ENCODE results near the gene ZSWIM7.

Gene ZSWIM7

DNA sequence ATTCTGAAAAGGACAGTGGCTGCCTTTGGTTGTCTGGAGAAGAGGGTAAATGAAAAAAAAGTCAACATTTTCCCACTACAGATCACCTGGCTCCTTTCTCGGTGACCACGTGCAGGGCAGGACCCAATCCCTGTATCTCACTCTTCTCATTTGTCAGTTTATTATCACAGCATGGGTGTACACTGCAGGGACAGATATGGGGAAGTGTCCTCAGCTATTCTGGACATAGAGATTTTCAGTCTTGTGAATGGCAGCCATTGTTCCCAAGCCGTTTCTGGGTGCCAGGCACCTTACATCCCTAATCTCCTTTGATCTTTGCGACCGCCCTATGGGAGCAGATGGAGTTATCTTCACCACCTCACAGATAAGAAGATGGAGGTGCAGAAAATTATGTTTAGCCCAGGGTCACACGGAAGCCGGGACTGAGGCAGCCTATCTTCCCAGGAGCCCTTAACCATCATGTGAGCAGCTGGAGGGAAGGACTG is 47.4 kb downstream of the ZSWIM7 start:
- no peaks in the 10 kb centered on the region for H3K27me3 ChIP-seq (ENCODE audit: insufficient read depth, low read length, poor library complexity)
- no peak overlapping the region for H3K9ac ChIP-seq (ENCODE audit: low read depth, low read length)
- H3K4me2 ChIP-seq (ENCODE audit: insufficient read depth, low read length): no peak overlapping the region
- no peaks in the 10 kb centered on the region for H3K4me1 ChIP-seq (ENCODE audit: insufficient read depth, low read length)
- no peaks in the 10 kb centered on the region for H3K9me3 ChIP-seq (ENCODE audit: insufficient read depth, low read length, severe bottlenecking)
- ATAC-seq (ENCODE audit: insufficient read depth, low read depth): no peak
- DNase-seq: no peak
- H2AFZ ChIP-seq (ENCODE audit: low read depth, low read length): no peak overlapping the region
- H3K79me2 ChIP-seq (ENCODE audit: insufficient read depth, low read length): no peaks in the 10 kb centered on the region
- no peak overlapping the region for H3K4me3 ChIP-seq (ENCODE audit: low read depth in 1 of 2, low read length in 2 of 2)
- TF ChIP-seq, protein P1, sequence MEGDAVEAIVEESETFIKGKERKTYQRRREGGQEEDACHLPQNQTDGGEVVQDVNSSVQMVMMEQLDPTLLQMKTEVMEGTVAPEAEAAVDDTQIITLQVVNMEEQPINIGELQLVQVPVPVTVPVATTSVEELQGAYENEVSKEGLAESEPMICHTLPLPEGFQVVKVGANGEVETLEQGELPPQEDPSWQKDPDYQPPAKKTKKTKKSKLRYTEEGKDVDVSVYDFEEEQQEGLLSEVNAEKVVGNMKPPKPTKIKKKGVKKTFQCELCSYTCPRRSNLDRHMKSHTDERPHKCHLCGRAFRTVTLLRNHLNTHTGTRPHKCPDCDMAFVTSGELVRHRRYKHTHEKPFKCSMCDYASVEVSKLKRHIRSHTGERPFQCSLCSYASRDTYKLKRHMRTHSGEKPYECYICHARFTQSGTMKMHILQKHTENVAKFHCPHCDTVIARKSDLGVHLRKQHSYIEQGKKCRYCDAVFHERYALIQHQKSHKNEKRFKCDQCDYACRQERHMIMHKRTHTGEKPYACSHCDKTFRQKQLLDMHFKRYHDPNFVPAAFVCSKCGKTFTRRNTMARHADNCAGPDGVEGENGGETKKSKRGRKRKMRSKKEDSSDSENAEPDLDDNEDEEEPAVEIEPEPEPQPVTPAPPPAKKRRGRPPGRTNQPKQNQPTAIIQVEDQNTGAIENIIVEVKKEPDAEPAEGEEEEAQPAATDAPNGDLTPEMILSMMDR (IDR thresholded peaks at IDR 0.05; ENCODE audit: borderline replicate concordance, extremely low read depth, low read length, poor library complexity, severe bottlenecking): no peak
- no peak for TF ChIP-seq EZH2 (IDR thresholded peaks at IDR 0.05; ENCODE audit: borderline replicate concordance, low read depth, low read length, severe bottlenecking)
- H3K36me3 ChIP-seq (ENCODE audit: insufficient read depth, low read length): no peaks in the 10 kb centered on the region
- no peaks in the 10 kb centered on the region for H4K20me1 ChIP-seq (ENCODE audit: insufficient read depth, low read length)
- no peak overlapping the region for H3K27ac ChIP-seq (ENCODE audit: low read length)

DNA sequence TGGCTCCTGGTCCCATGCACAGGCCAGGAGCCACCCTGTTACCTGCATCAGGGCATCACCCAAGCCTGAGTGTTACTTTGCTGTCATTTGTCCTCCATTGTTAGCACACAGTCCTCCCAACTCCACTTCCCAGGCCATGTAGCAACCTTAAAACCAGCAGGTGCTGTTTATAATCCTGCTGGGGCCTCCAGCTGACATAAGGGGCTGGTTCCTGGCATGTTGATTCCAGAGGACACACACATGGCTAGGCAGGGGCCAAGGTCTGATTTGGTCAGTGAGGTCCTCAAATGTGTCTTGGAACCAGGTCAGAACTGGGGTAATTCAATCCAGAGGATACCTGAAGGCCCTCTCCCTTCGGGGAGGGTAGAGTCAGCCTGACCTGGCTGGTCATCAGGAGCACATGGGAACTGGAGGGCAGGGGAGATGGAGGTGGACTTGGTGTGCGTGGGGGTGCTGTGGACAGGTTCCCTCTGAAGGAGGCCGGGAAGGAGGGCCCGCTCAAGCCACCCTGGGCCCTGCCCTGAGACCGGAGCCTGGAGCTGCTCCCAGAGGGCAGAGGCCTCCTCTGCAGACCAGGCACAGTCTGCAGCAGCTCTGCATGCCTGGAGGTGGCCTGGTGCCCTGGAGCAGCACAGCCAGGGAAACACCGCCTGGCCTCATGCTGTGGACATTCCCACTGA is 48.0 kb downstream of the ZSWIM7 start:
- Histone ChIP-seq H3K9ac (ENCODE audit: low read depth, low read length) (no peak overlapping the region), H3K27me3 (ENCODE audit: insufficient read depth, low read length, poor library complexity) (no peaks in the 10 kb centered on the region), H3K79me2 (ENCODE audit: insufficient read depth, low read length) (no peaks in the 10 kb centered on the region), H3K9me3 (ENCODE audit: insufficient read depth, low read length, severe bottlenecking) (no peaks in the 10 kb centered on the region), H3K4me2 (ENCODE audit: insufficient read depth, low read length) (no peak overlapping the region), H3K36me3 (ENCODE audit: insufficient read depth, low read length) (no peaks in the 10 kb centered on the region), H3K4me1 (ENCODE audit: insufficient read depth, low read length) (no peaks in the 10 kb centered on the region), H3K27ac (ENCODE audit: low read length) (no peak overlapping the region), H2AFZ (ENCODE audit: low read depth, low read length) (no peak overlapping the region), H4K20me1 (ENCODE audit: insufficient read depth, low read length) (no peaks in the 10 kb centered on the region), H3K4me3 (ENCODE audit: low read depth in 1 of 2, low read length in 2 of 2) (no peak overlapping the region)
- DNase-seq: no peak
- no peak for TF ChIP-seq EZH2 (IDR thresholded peaks at IDR 0.05; ENCODE audit: borderline replicate concordance, low read depth, low read length, severe bottlenecking)
- TF ChIP-seq, protein P1 (IDR thresholded peaks at IDR 0.05; ENCODE audit: borderline replicate concordance, extremely low read depth, low read length, poor library complexity, severe bottlenecking): no peak
- no peak for ATAC-seq (ENCODE audit: insufficient read depth, low read depth)

DNA sequence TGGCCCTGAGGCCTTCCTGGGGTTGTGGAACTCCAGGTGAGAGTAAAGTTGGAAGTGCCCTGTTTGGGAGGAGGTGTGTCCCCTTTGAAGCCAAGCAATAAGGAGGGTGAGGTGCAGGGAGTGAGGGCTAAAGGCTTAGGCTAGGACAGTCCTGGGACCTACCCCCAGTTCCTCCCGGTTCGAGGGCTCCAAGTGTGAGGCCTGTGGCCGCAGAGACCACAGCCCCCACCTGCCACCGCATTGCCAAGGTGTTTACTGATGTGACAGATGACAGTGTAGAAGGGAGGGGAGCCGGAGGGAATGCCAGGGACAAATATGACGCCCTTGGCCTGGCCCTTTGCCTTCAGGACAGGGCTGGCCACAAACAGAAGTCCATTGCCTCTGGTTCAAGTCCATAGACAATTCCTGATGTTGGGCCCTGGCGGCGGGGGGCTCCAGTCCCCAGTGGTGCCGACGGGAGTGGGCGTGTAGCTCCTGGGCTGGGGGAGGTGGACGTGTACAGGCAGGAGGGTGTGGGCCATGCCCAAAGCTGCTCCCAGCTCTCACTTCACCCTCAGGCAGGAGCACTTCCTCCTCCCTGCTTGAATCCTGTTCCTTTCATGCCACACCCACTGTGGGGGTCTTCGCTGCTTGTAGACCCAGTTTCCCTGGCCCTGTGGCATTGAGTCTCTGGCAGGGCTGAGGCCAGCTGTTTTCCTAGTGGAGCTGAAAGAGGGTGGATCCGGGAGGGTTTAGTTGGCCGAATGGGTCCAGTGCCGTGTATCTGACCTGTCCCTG is 51.3 kb downstream of the ZSWIM7 start:
- Histone ChIP-seq H3K79me2 (ENCODE audit: insufficient read depth, low read length) (no peaks in the 10 kb centered on the region), H4K20me1 (ENCODE audit: insufficient read depth, low read length) (no peaks in the 10 kb centered on the region), H3K4me3 (ENCODE audit: low read depth in 1 of 2, low read length in 2 of 2) (no peak overlapping the region), H3K27me3 (ENCODE audit: insufficient read depth, low read length, poor library complexity) (no peaks in the 10 kb centered on the region), H3K36me3 (ENCODE audit: insufficient read depth, low read length) (no peaks in the 10 kb centered on the region), H3K9ac (ENCODE audit: low read depth, low read length) (no peak overlapping the region), H3K9me3 (ENCODE audit: insufficient read depth, low read length, severe bottlenecking) (no peaks in the 10 kb centered on the region), H3K27ac (ENCODE audit: low read length) (no peak overlapping the region), H2AFZ (ENCODE audit: low read depth, low read length) (no peak overlapping the region), H3K4me1 (ENCODE audit: insufficient read depth, low read length) (no peaks in the 10 kb centered on the region), H3K4me2 (ENCODE audit: insufficient read depth, low read length) (no peak overlapping the region)
- DNase-seq (no peak), ATAC-seq (ENCODE audit: insufficient read depth, low read depth) (no peak)
- TF ChIP-seq, protein P1 (IDR thresholded peaks at IDR 0.05; ENCODE audit: borderline replicate concordance, extremely low read depth, low read length, poor library complexity, severe bottlenecking): no peak
- TF ChIP-seq EZH2 (IDR thresholded peaks at IDR 0.05; ENCODE audit: borderline replicate concordance, low read depth, low read length, severe bottlenecking): no peak
